ENCODE measurements around the gene KITLG.
A peak's percentile ranks its signal among the peaks of the same experiment; 100 is the strongest.
"Not testable (repeated sequence)": the region's sequence is repeated elsewhere in the genome, so short reads cannot be mapped to it uniquely, and the experiment has no call there.

The KITLG gene

GRCh38 chr12:88472775-88473174 is 107.5 kb downstream of the KITLG start:
- no peak for DNase-seq

- DNase-seq, result no peak
These were observed 108.0 kb downstream of the KITLG start for GRCh38 chr12:88472248-88472647.

- no peak for DNase-seq
These were observed 108.8 kb downstream of the KITLG start for GRCh38 chr12:88471331-88472045.

- DNase-seq, result no peak
These were observed 111.1 kb downstream of the KITLG start for GRCh38 chr12:88469154-88469553.

- DNase-seq, result no peak
These were observed 111.7 kb downstream of the KITLG start for GRCh38 chr12:88468581-88468980.

- not testable (repeated sequence) for DNase-seq
These were observed 113.6 kb downstream of the KITLG start for GRCh38 chr12:88466708-88467107.

GRCh38 chr12:88458327-88458726 is 121.9 kb downstream of the KITLG start:
- no peak for DNase-seq

- DNase-seq, result no peak
These were observed 126.9 kb downstream of the KITLG start for GRCh38 chr12:88453323-88453722.

- DNase-seq, result no peak
These were observed 129.1 kb downstream of the KITLG start for GRCh38 chr12:88451205-88451604.

- no peak for DNase-seq
These were observed 130.1 kb downstream of the KITLG start for GRCh38 chr12:88450136-88450535.

- peak; percentile 66 for DNase-seq
These were observed 131.8 kb downstream of the KITLG start for GRCh38 chr12:88448337-88448915.

- no peak for DNase-seq
These were observed 134.4 kb downstream of the KITLG start for GRCh38 chr12:88445705-88446394.

- no peak for DNase-seq
These were observed 135.8 kb downstream of the KITLG start for GRCh38 chr12:88444481-88444880.
